Trophoblast cell (in vitro differentiated cells and primary cell): ENCODE measurements around the gene EGR4.
A peak's percentile ranks its signal among the peaks of the same experiment; 100 is the strongest.

Experiments used
- DNase-seq, 2 donors: peaks; one replicate each; pipeline ENCODE4 v3.0.0-alpha.2; 2016
- H2AFZ ChIP-seq: 2 replicates; pipeline ENCODE4 v1.6.1; 2013; ENCODE audit warnings: low read length, moderate library complexity, mild to moderate bottlenecking; ENCODE audit not compliant: insufficient read depth, poor library complexity
- H2AK5ac ChIP-seq: 2 replicates; pipeline ENCODE4 v1.6.1; 2013; ENCODE audit warnings: mild to moderate bottlenecking, low read length
- H2BK120ac ChIP-seq: 2 replicates; pipeline ENCODE4 v1.6.1; 2013; ENCODE audit warnings: low read length, mild to moderate bottlenecking, moderate library complexity; ENCODE audit not compliant: insufficient read depth, poor library complexity
- H2BK12ac ChIP-seq: 2 replicates; pipeline ENCODE4 v1.6.1; 2013; ENCODE audit warnings: mild to moderate bottlenecking, low read length, moderate library complexity
- H2BK5ac ChIP-seq: 2 replicates; pipeline ENCODE4 v1.6.1; 2013; ENCODE audit warnings: low read length, low read depth, moderate library complexity, mild to moderate bottlenecking; ENCODE audit not compliant: poor library complexity
- H3K14ac ChIP-seq: 2 replicates; pipeline ENCODE4 v1.6.1; 2013; ENCODE audit warnings: mild to moderate bottlenecking, low read length
- H3K18ac ChIP-seq: 2 replicates; pipeline ENCODE4 v1.6.1; 2013; ENCODE audit warnings: mild to moderate bottlenecking, low read length
- H3K23ac ChIP-seq: 2 replicates; pipeline ENCODE4 v1.6.1; 2013; ENCODE audit warnings: low read length
- H3K27ac ChIP-seq: 2 replicates; pipeline ENCODE4 v1.5.1; 2013; ENCODE audit warnings: low read depth, mild to moderate bottlenecking, inconsistent platforms, low read length, moderate library complexity
- H3K27me3 ChIP-seq: 2 replicates; pipeline ENCODE4 v1.6.1; 2013; ENCODE audit warnings: inconsistent platforms, mild to moderate bottlenecking, low read length, moderate library complexity; ENCODE audit not compliant: insufficient read depth
- H3K36me3 ChIP-seq, 2 experiments: 1 replicate in 1 of 2; 2 replicates in 1 of 2; pipeline ENCODE4 v1.6.1; 2013; ENCODE audit warnings: low read length in 2 of 2, mild to moderate bottlenecking in 2 of 2, moderate library complexity in 1 of 2; ENCODE audit not compliant: insufficient read depth in 2 of 2, control insufficient read depth in 1 of 2
- H3K4ac ChIP-seq: 2 replicates; pipeline ENCODE4 v1.6.1; 2013; ENCODE audit warnings: low read depth, mild to moderate bottlenecking, low read length, moderate library complexity
- H3K4me1 ChIP-seq, 2 experiments: 1 replicate in 1 of 2; 2 replicates in 1 of 2; pipeline ENCODE4 v1.6.1; 2013; ENCODE audit warnings: low read length in 2 of 2, mild to moderate bottlenecking in 2 of 2, moderate library complexity in 1 of 2; ENCODE audit not compliant: insufficient read depth in 2 of 2, control insufficient read depth in 1 of 2
- H3K4me2 ChIP-seq: 2 replicates; pipeline ENCODE4 v1.6.1; 2013; ENCODE audit warnings: inconsistent platforms, mild to moderate bottlenecking, low read length, moderate library complexity
- H3K4me3 ChIP-seq: 2 replicates; pipeline ENCODE4 v1.5.1; 2013; ENCODE audit warnings: mild to moderate bottlenecking, low read depth, low read length, inconsistent platforms
- H3K79me1 ChIP-seq: one replicate; pipeline ENCODE4 v1.6.1; 2013; ENCODE audit warnings: low read length
- H3K79me2 ChIP-seq: 2 replicates; pipeline ENCODE4 v1.6.1; 2013; ENCODE audit warnings: low read length, mild to moderate bottlenecking; ENCODE audit not compliant: control insufficient read depth, insufficient read depth, poor library complexity
- H3K9ac ChIP-seq: 2 replicates; pipeline ENCODE4 v1.6.1; 2013; ENCODE audit warnings: mild to moderate bottlenecking, low read length
- H3K9me3 ChIP-seq: 2 replicates; pipeline ENCODE4 v1.6.1; 2013; ENCODE audit warnings: low read depth, mild to moderate bottlenecking, control low read depth, inconsistent platforms, low read length; ENCODE audit not compliant: insufficient read depth
- H4K12ac ChIP-seq: 2 replicates; pipeline ENCODE4 v1.6.1; 2013; ENCODE audit warnings: low read depth, mild to moderate bottlenecking, low read length, moderate library complexity
- H4K8ac ChIP-seq: 2 replicates; pipeline ENCODE4 v1.6.1; 2013; ENCODE audit warnings: low read depth, mild to moderate bottlenecking, low read length, moderate library complexity
- H4K91ac ChIP-seq: one replicate; pipeline ENCODE4 v1.6.1; 2013; ENCODE audit warnings: low read depth, mild to moderate bottlenecking, low read length, moderate library complexity
- WGBS: extraction: QIAGEN DNeasy Blood & Tissue Kit; methylation state at CpG from one replicate; pipeline ENCODE4 v1.1.7; 2013; ENCODE audit warnings: missing lambda C conversion rate; ENCODE audit not compliant: insufficient read length, insufficient coverage; ENCODE audit errors: extremely low coverage; 5-methylcytosine and 5-hydroxymethylcytosine counted together

Gene EGR4

GRCh38 chr2:73300926-73301325, 7.6 kb upstream of the EGR4 start:
- Histone ChIP-seq H3K4me1 (no peaks in the 10 kb centered on the region), H2BK120ac (no peak overlapping the region), H3K4me3 (no peak overlapping the region), H3K4me2 (no peak overlapping the region), H2AK5ac (no peak overlapping the region), H3K27me3 (no peaks in the 10 kb centered on the region), H3K27ac (no peak overlapping the region), H2AFZ (no peak overlapping the region), H3K9me3 (no peaks in the 10 kb centered on the region), H3K36me3 (no peaks in the 10 kb centered on the region), H3K23ac (no peak overlapping the region), H3K14ac (no peak overlapping the region), H4K8ac (no peak overlapping the region), H2BK12ac (no peak overlapping the region), H3K18ac (no peak overlapping the region), H3K79me1 (no peaks in the 10 kb centered on the region), H3K4ac (no peak overlapping the region), H3K79me2 (no peaks in the 10 kb centered on the region), H4K91ac (no peak overlapping the region), H4K12ac (no peak overlapping the region), H3K9ac (no peak overlapping the region), H2BK5ac (no peak overlapping the region)
- no peak for DNase-seq
- WGBS = no CpG with 5 or more reads among the region's 3 CpGs

- Histone ChIP-seq H3K27ac (no peak overlapping the region), H2AFZ (no peak overlapping the region), H3K79me2 (no peaks in the 10 kb centered on the region), H3K4ac (no peak overlapping the region), H3K18ac (no peak overlapping the region), H4K12ac (no peak overlapping the region), H3K23ac (no peak overlapping the region), H3K36me3 (no peaks in the 10 kb centered on the region), H4K91ac (no peak overlapping the region), H3K27me3 (peaks cover 24% of the 10 kb centered on the region), H2BK12ac (no peak overlapping the region), H3K9ac (no peak overlapping the region), H3K4me1 (peaks cover 0 to 10% of the 10 kb centered on the region in 2 experiments), H3K14ac (no peak overlapping the region), H4K8ac (no peak overlapping the region), H2AK5ac (no peak overlapping the region), H3K4me3 (no peak overlapping the region), H2BK120ac (no peak overlapping the region), H2BK5ac (no peak overlapping the region), H3K9me3 (no peaks in the 10 kb centered on the region), H3K79me1 (no peaks in the 10 kb centered on the region), H3K4me2 (no peak overlapping the region)
- no CpG with 5 or more reads among the region's 4 CpGs for WGBS
- DNase-seq = no peak
Measured at GRCh38 chr2:73297586-73297985, 4.2 kb upstream of the EGR4 start.

GRCh38 chr2:73297151-73297559, 3.8 kb upstream of the EGR4 start:
- no peak overlapping the region for H3K9ac ChIP-seq
- no peak overlapping the region for H3K4me3 ChIP-seq
- H4K8ac ChIP-seq = no peak overlapping the region
- H2BK12ac ChIP-seq = no peak overlapping the region
- no peaks in the 10 kb centered on the region for H3K79me1 ChIP-seq
- WGBS = no CpG with 5 or more reads among the region's 2 CpGs
- H3K36me3 ChIP-seq = no peaks in the 10 kb centered on the region
- DNase-seq = no peak
- peaks cover 0 to 10% of the 10 kb centered on the region in 2 experiments for H3K4me1 ChIP-seq
- no peak overlapping the region for H3K14ac ChIP-seq
- no peak overlapping the region for H2AK5ac ChIP-seq
- H2AFZ ChIP-seq = no peak overlapping the region
- no peak overlapping the region for H2BK120ac ChIP-seq
- H4K91ac ChIP-seq = no peak overlapping the region
- no peak overlapping the region for H3K27ac ChIP-seq
- no peak overlapping the region for H3K23ac ChIP-seq
- H2BK5ac ChIP-seq = no peak overlapping the region
- H4K12ac ChIP-seq = no peak overlapping the region
- no peaks in the 10 kb centered on the region for H3K9me3 ChIP-seq
- H3K79me2 ChIP-seq = no peaks in the 10 kb centered on the region
- H3K18ac ChIP-seq = no peak overlapping the region
- no peak overlapping the region for H3K4ac ChIP-seq
- H3K4me2 ChIP-seq = no peak overlapping the region
- H3K27me3 ChIP-seq = peaks cover 28% of the 10 kb centered on the region

- no peak for DNase-seq
- H2AFZ ChIP-seq = no peak overlapping the region
- H3K36me3 ChIP-seq = no peaks in the 10 kb centered on the region
- H3K9ac ChIP-seq = no peak overlapping the region
- no peak overlapping the region for H3K4me3 ChIP-seq
- H4K8ac ChIP-seq = no peak overlapping the region
- no peak overlapping the region for H4K12ac ChIP-seq
- no peak overlapping the region for H2BK120ac ChIP-seq
- no peak overlapping the region for H3K27ac ChIP-seq
- WGBS = no CpG with 5 or more reads among the region's 5 CpGs
- no peak overlapping the region for H2AK5ac ChIP-seq
- no peaks in the 10 kb centered on the region for H3K79me1 ChIP-seq
- peaks cover 37% of the 10 kb centered on the region for H3K27me3 ChIP-seq
- H3K4ac ChIP-seq = no peak overlapping the region
- H3K4me2 ChIP-seq = no peak overlapping the region
- peaks cover 3% of the 10 kb centered on the region for H3K9me3 ChIP-seq
- no peaks in the 10 kb centered on the region for H3K79me2 ChIP-seq
- no peak overlapping the region for H2BK12ac ChIP-seq
- H4K91ac ChIP-seq = no peak overlapping the region
- no peak overlapping the region for H3K18ac ChIP-seq
- H3K4me1 ChIP-seq = peaks cover 5 to 19% of the 10 kb centered on the region in 2 experiments
- no peak overlapping the region for H3K14ac ChIP-seq
- peak overlapping the region; percentile 20 for H3K23ac ChIP-seq
- H2BK5ac ChIP-seq = no peak overlapping the region
Measured at GRCh38 chr2:73295751-73296400, 2.5 kb upstream of the EGR4 start.
